Measurements from ENCODE around the gene GATA5.

GRCh38 chr20:62470459-62470858 is 5.3 kb downstream of the GATA5 start:
- no peak for TF ChIP-seq JUND (IDR thresholded peaks at IDR 0.05; ENCODE audit: low read depth, low read length)
- TF ChIP-seq CTCF (IDR thresholded peaks at IDR 0.05 in 2 of 3, conservative IDR thresholded peaks at IDR 0.05 in 1 of 3; ENCODE audit: control insufficient read depth in 2 of 3, extremely low read depth in 1 of 3, insufficient read depth in 1 of 3, low read depth in 3 of 3, low read length in 3 of 3): no peak
- no peak for TF ChIP-seq KDM1A (IDR thresholded peaks at IDR 0.05; ENCODE audit: borderline replicate concordance)
- TF ChIP-seq POLR2A (IDR thresholded peaks at IDR 0.05; ENCODE audit: low read depth, low read length): no peak
